Measurements from ENCODE around the gene RIOK2.
A peak's percentile ranks its signal among the peaks of the same experiment; 100 is the strongest.
"Not testable (repeated sequence)": the region's sequence is repeated elsewhere in the genome, so short reads cannot be mapped to it uniquely, and the experiment has no call there.

Gene RIOK2

DNA sequence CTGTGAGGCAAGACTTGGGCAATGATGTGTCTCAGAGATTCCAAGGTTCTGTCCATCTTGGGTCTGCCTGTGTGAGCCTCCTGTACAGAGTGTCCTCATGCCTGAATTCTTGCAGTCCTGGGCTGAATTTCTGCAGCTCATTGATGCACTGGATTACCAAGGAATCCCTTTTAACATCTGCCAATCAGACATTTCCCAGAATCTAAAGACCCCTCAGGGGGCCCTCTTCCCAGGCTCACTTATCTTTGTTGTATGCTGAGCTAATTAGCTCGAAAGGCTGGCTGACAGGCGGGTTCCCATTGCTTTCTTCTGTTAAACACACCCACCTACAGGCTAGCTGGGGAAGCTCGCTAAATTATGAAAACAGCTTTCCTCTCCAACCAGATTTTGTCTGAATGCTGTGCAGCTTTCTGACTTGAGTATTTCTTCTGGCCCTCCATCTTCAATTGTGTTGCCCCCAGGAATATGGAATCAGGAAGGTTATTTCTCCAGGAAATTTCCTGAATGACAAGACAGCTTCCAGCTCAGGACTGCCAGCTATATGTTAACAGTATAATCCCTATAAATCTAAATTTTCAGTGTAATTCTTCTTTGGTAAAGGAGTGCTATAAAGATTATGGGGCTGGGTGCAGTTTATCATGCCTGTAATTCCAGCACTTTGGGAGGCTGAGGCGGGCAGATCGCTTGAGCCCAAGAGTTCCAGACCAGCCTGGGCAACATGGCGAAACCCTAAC lies 40.4 kb downstream of the RIOK2 start, which contains the start of gene LIX1:
LIX1 (minus strand) TSS at position 91 of the 734 bp plus-strand sequence; CDS start at position 56, 35 bp downstream.
- Histone ChIP-seq H3K27me3 (ENCODE audit: insufficient read depth, low read length) (no peaks in the 10 kb centered on the region), H3K36me3 (ENCODE audit: insufficient read depth, low read length) (no peaks in the 10 kb centered on the region), H3K27ac (ENCODE audit: low read depth, low read length) (peak within 1 kb of the TSS; percentile 3), H3K4me3 (ENCODE audit: low read length) (peak within 1 kb of the TSS; percentile 48; the same call in 1 of the 2 replicates), H3K9me3 (ENCODE audit: insufficient read depth, low read depth, low read length) (no peaks in the 10 kb centered on the region), H3K4me1 (ENCODE audit: insufficient read depth, low read length) (peaks cover 25% of the 10 kb centered on the region), H3K9ac (ENCODE audit: low read depth, low read length) (peak within 1 kb of the TSS; percentile 27; the same call in 1 of the 2 replicates)
- WGBS = 28% methylated on average over 4 of the region's 6 CpGs

DNA sequence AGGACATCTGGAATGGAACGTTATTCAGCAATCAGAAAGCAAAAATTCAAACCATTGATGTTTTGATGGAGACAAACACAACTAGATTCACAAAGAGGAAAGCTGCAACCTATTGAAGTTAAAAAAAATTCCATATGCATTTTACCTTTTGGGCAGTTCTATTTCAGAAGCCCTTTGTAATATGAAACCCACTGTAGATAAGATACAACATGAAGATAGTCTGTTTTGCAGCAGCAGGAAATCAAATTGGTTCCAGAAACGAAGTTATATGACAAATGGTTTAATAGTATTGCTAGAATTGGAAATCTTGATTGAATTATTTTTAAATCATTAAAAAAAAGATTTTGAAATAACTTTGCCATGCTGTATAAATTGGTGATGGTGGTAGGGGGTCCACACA lies 41.5 kb downstream of the RIOK2 start:
- 79% methylated on average over 2 of the region's 2 CpGs for WGBS
- Histone ChIP-seq H3K36me3 (ENCODE audit: insufficient read depth, low read length) (no peaks in the 10 kb centered on the region), H3K9me3 (ENCODE audit: insufficient read depth, low read depth, low read length) (no peaks in the 10 kb centered on the region), H3K27me3 (ENCODE audit: insufficient read depth, low read length) (no peaks in the 10 kb centered on the region), H3K9ac (ENCODE audit: low read depth, low read length) (no peak overlapping the region; the same call in 1 of the 2 replicates), H3K4me1 (ENCODE audit: insufficient read depth, low read length) (peaks cover 29% of the 10 kb centered on the region), H3K27ac (ENCODE audit: low read depth, low read length) (peak overlapping the region; percentile 3; the same call in 1 of the 2 replicates), H3K4me3 (ENCODE audit: low read length) (peak overlapping the region; percentile 48; the same call in 1 of the 2 replicates)

DNA sequence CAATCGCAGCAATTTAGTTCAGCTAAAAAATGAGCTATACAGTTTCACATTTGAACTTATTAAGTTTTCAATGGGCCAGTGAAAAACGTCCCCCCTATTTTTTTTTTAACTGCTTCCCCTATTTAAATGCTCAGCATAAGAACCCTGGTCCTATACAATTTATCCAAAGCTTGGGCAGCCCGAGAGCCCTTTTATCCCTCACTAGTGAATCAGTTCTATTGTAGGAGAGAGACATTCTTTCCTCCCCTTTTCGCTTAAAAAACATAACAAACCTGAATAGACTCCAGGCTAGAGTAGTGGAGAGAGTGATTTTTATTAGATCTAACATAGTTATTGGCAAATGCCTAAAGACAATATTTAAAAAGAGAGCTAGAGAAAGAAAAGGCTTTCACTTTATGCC lies 42.0 kb downstream of the RIOK2 start:
- Histone ChIP-seq H3K27me3 (ENCODE audit: insufficient read depth, low read length) (no peaks in the 10 kb centered on the region), H3K9ac (ENCODE audit: low read depth, low read length) (no peak overlapping the region; the same call in 1 of the 2 replicates), H3K36me3 (ENCODE audit: insufficient read depth, low read length) (no peaks in the 10 kb centered on the region; the same call in 1 of the 2 replicates), H3K27ac (ENCODE audit: low read depth, low read length) (peak overlapping the region; percentile 3; the same call in 1 of the 2 replicates), H3K4me3 (ENCODE audit: low read length) (peak overlapping the region; percentile 48; the same call in 1 of the 2 replicates), H3K4me1 (ENCODE audit: insufficient read depth, low read length) (peaks cover 34% of the 10 kb centered on the region), H3K9me3 (ENCODE audit: insufficient read depth, low read depth, low read length) (no peaks in the 10 kb centered on the region)
- WGBS = 51% methylated on average over 2 of the region's 4 CpGs

DNA sequence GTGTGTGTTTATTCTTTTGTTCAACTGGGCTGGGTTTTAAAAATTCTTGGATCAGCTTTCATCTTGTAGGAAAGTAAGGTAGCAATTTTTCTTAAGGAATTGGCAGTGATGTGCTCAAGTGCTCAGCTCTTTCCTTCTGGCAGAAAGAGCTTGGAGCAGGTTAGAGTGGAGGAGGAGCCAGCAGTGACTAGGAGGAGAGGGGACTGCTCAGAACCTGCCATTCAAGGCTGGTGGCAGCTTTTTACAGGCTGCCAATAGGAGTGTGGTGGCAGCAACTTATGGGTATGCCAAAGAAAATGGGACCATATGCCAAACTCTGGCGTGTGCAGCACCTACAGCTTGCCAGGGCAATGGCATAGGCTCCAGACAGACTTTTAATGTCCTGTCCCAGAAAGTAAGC lies 42.8 kb downstream of the RIOK2 start:
- H3K9me3 ChIP-seq (ENCODE audit: insufficient read depth, low read depth, low read length); H3K9ac ChIP-seq (ENCODE audit: low read depth, low read length); H3K36me3 ChIP-seq (ENCODE audit: insufficient read depth, low read length); H3K27ac ChIP-seq (ENCODE audit: low read depth, low read length); H3K4me3 ChIP-seq (ENCODE audit: low read length); H3K27me3 ChIP-seq (ENCODE audit: insufficient read depth, low read length): not testable (repeated sequence)
- WGBS = 84% methylated on average over 1 of the region's 1 CpG
- peaks cover 40% of the 10 kb centered on the region for H3K4me1 ChIP-seq (ENCODE audit: insufficient read depth, low read length)

DNA sequence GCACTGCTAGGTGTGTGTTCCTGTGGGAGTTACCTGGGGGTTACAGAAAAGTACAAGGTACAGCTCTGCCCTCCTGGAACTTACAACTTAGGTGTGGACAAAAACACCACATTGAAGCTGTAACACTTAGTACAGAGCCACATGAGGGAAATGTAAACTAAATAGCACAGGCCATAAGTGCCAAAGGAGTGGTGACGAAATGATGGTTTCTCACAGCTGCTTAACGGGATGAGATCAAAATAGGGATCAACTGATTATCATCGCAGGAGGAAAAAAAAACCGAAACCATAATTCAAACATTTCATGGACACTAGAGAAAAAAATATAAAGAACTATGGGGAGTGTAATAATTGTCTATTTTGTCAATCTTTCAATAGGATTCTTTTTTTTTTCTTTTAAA lies 46.6 kb downstream of the RIOK2 start:
- Histone ChIP-seq H3K4me1 (ENCODE audit: insufficient read depth, low read length) (peaks cover 39% of the 10 kb centered on the region), H3K4me3 (ENCODE audit: low read length) (no peak overlapping the region), H3K36me3 (ENCODE audit: insufficient read depth, low read length) (no peaks in the 10 kb centered on the region; the same call in 1 of the 2 replicates), H3K27ac (ENCODE audit: low read depth, low read length) (no peak overlapping the region), H3K27me3 (ENCODE audit: insufficient read depth, low read length) (no peaks in the 10 kb centered on the region), H3K9ac (ENCODE audit: low read depth, low read length) (no peak overlapping the region), H3K9me3 (ENCODE audit: insufficient read depth, low read depth, low read length) (no peaks in the 10 kb centered on the region)
- WGBS = 100% methylated on average over 2 of the region's 4 CpGs

DNA sequence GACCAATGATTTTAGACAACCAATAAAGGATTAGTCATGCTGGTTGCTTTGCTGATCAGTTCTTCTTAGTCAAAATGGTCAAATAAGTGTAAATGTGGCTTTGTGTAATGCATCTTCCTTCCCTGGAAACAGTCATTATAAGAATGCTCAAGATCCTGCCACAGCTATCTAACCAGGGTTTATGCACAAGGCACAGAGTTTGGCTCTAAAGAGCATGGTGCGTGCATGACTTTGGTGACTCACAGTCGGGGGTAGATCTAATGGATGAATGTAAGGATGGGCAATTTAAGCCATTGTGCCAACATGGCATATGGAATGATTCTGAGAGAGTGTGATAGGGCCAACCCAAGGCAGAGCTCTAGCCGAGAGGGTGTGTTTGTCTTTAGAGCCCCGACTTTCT lies 47.2 kb downstream of the RIOK2 start:
- no peaks in the 10 kb centered on the region; the same call in 1 of the 2 replicates for H3K36me3 ChIP-seq (ENCODE audit: insufficient read depth, low read length)
- no peaks in the 10 kb centered on the region for H3K9me3 ChIP-seq (ENCODE audit: insufficient read depth, low read depth, low read length)
- no peak overlapping the region for H3K27ac ChIP-seq (ENCODE audit: low read depth, low read length)
- H3K27me3 ChIP-seq (ENCODE audit: insufficient read depth, low read length) = no peaks in the 10 kb centered on the region
- peaks cover 33% of the 10 kb centered on the region for H3K4me1 ChIP-seq (ENCODE audit: insufficient read depth, low read length)
- WGBS = 88% methylated on average over 4 of the region's 4 CpGs
- H3K9ac ChIP-seq (ENCODE audit: low read depth, low read length) = no peak overlapping the region
- H3K4me3 ChIP-seq (ENCODE audit: low read length) = no peak overlapping the region

DNA sequence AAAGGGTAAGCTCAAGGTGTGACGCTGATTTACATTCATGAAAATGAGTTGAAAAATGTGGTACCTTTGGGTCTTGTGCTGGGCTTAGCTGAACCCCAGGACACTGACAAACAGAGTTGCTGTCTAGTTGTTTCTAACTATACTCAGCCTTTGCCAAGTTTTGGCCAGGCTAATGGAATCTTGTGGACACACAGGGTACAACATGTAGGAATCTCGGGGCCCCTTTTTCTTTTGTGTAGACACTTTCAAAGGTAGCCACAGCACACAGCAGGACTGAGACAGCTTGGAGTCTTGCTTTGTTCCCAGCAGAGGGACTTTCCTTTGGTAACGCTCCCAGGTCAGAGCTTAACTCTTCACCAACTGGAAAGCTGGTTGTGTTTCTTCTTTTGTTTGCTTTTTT lies 48.4 kb downstream of the RIOK2 start:
- H3K36me3 ChIP-seq (ENCODE audit: insufficient read depth, low read length) = no peaks in the 10 kb centered on the region; the same call in 1 of the 2 replicates
- peak overlapping the region; percentile 21; the same call in 1 of the 2 replicates for H3K4me3 ChIP-seq (ENCODE audit: low read length)
- no peaks in the 10 kb centered on the region for H3K27me3 ChIP-seq (ENCODE audit: insufficient read depth, low read length)
- peak overlapping the region; percentile 87 for H3K27ac ChIP-seq (ENCODE audit: low read depth, low read length)
- H3K9me3 ChIP-seq (ENCODE audit: insufficient read depth, low read depth, low read length) = no peaks in the 10 kb centered on the region
- H3K4me1 ChIP-seq (ENCODE audit: insufficient read depth, low read length) = peaks cover 29% of the 10 kb centered on the region
- 37% methylated on average over 3 of the region's 3 CpGs for WGBS
- peak overlapping the region; percentile 36; the same call in 1 of the 2 replicates for H3K9ac ChIP-seq (ENCODE audit: low read depth, low read length)

DNA sequence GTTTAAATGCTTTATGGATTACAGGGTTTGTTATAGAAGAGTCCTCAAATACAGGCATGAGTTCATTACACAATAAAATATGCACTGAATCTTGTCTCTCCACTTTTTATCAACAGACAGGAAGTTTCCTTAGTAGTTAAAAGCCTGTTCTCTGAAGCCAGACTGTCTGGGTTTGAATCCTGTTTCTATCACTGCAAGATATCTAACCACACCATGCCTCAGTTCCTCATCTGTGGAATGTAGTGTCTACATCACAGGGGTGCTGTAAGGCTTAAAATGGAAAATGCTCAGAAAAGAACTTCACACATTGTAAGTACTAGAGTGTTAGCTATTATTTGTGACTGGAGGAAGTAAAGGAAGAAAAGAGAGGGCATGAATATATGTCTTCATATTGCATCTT lies 49.9 kb downstream of the RIOK2 start:
- no peak overlapping the region for H3K27ac ChIP-seq (ENCODE audit: low read depth, low read length)
- peaks cover 29% of the 10 kb centered on the region for H3K4me1 ChIP-seq (ENCODE audit: insufficient read depth, low read length)
- no peaks in the 10 kb centered on the region for H3K9me3 ChIP-seq (ENCODE audit: insufficient read depth, low read depth, low read length)
- H3K4me3 ChIP-seq (ENCODE audit: low read length) = no peak overlapping the region
- H3K27me3 ChIP-seq (ENCODE audit: insufficient read depth, low read length) = no peaks in the 10 kb centered on the region
- no peak overlapping the region for H3K9ac ChIP-seq (ENCODE audit: low read depth, low read length)
- no peaks in the 10 kb centered on the region; the same call in 1 of the 2 replicates for H3K36me3 ChIP-seq (ENCODE audit: insufficient read depth, low read length)

DNA sequence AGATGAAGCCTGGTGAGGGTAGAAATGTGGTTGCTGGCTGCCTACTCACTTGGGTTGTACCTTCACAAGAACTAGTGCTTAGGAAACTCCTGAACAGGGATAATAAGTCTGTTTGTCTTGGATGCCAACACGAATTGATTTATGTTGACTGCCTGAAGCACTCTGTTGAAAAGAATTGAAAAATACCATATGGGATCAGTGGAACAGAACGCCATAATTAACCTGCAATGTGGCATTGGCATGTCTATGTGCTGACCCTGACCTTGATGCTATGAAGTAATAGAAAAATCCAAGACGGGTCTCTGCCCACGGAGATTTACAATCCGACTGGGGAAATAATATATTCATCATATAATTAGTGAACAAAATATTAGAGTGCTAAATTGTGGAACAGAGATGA lies 51.1 kb downstream of the RIOK2 start:
- no peak overlapping the region for H3K27ac ChIP-seq (ENCODE audit: low read depth, low read length)
- H3K9me3 ChIP-seq (ENCODE audit: insufficient read depth, low read depth, low read length) = no peaks in the 10 kb centered on the region
- no peak overlapping the region for H3K9ac ChIP-seq (ENCODE audit: low read depth, low read length)
- H3K36me3 ChIP-seq (ENCODE audit: insufficient read depth, low read length) = no peaks in the 10 kb centered on the region; the same call in 1 of the 2 replicates
- H3K4me3 ChIP-seq (ENCODE audit: low read length) = no peak overlapping the region
- H3K27me3 ChIP-seq (ENCODE audit: insufficient read depth, low read length) = no peaks in the 10 kb centered on the region
- peaks cover 25% of the 10 kb centered on the region for H3K4me1 ChIP-seq (ENCODE audit: insufficient read depth, low read length)
- WGBS = 96% methylated on average over 4 of the region's 5 CpGs

DNA sequence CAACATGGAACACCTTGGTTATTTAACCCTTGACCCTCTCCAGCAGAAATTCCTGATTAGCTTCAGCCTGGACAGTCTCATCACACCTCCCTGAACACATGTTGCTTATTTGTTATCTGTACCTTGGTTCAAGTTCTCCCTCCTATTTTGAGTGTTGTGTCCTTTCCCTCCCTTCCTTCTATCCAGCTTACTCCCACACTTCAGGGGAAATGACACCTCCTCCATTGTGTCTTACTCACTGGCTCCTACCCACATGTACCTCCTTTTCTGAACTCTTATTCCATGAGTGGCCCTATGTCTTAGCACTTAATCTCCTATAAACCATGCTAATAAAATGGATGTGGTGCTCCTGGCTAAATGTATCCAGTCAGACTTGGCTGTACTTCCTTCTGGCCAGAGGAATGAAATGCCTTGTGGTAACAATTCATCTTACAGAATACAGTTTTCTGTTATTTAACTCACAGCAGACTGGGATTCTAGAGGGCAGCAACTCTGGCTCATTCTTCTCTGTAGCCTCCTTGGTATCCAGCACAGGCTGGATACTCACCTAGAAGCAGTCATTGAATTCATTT lies 51.8 kb downstream of the RIOK2 start:
- no peak overlapping the region for H3K4me3 ChIP-seq (ENCODE audit: low read length)
- H3K4me1 ChIP-seq (ENCODE audit: insufficient read depth, low read length) = peaks cover 21% of the 10 kb centered on the region
- H3K27ac ChIP-seq (ENCODE audit: low read depth, low read length) = no peak overlapping the region
- H3K27me3 ChIP-seq (ENCODE audit: insufficient read depth, low read length) = no peaks in the 10 kb centered on the region
- no peak overlapping the region for H3K9ac ChIP-seq (ENCODE audit: low read depth, low read length)
- no peaks in the 10 kb centered on the region; the same call in 1 of the 2 replicates for H3K36me3 ChIP-seq (ENCODE audit: insufficient read depth, low read length)
- H3K9me3 ChIP-seq (ENCODE audit: insufficient read depth, low read depth, low read length) = no peaks in the 10 kb centered on the region

DNA sequence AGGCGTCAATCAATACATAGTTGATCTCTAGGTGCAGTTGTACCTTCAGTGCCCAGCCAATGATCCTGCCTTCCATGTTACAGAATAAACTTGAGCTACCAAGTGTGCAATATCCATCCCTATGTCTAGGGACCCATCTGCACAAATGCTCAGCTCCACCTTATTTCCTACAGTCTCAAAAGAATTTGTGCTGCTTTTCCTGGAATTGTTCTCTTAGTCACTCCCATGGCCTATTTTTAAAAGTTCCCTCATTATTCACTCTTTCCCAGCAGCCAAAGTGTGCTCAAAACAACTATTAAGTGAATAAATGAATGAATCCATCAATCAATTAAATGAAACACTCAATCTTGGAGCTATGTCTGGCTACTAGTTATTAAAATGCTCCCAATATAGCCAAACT lies 55.3 kb downstream of the RIOK2 start:
- Histone ChIP-seq H3K9me3 (ENCODE audit: insufficient read depth, low read depth, low read length) (no peaks in the 10 kb centered on the region), H3K9ac (ENCODE audit: low read depth, low read length) (no peak overlapping the region), H3K4me3 (ENCODE audit: low read length) (no peak overlapping the region), H3K4me1 (ENCODE audit: insufficient read depth, low read length) (peaks cover 4% of the 10 kb centered on the region; the same call in 1 of the 2 replicates), H3K27me3 (ENCODE audit: insufficient read depth, low read length) (no peaks in the 10 kb centered on the region), H3K36me3 (ENCODE audit: insufficient read depth, low read length) (no peaks in the 10 kb centered on the region; the same call in 1 of the 2 replicates), H3K27ac (ENCODE audit: low read depth, low read length) (no peak overlapping the region)
- 94% methylated on average over 1 of the region's 1 CpG for WGBS

Measured in HUES64 (cell line).